SK-N-SH (cell line): ENCODE measurements around the gene TRIM44. TPM values are rescaled to one million over a fixed set of nuclear protein-coding genes. Genes with fewer than 3 reads are reported as not detected.

Source experiments
- CTCF ChIA-PET: fragments of 300-600, 350-600 bp; formaldehyde crosslinking; extraction: SDS; loops from one replicate; lab custom pipeline; 2021; lab: Yijun Ruan, JAX
- POLR2A ChIA-PET: fragments of 350-600 bp; sonication (Branson Sonifier 250); formaldehyde crosslinking; extraction: SDS; loops from one replicate; lab custom pipeline; 2020; ENCODE audit warnings: antibody characterized with exemption, inconsistent platforms; lab: Yijun Ruan, JAX
- DNase-seq: peaks from one replicate; pipeline ENCODE4 v3.0.0; 2012
- H2AFZ ChIP-seq: fragments of 200-600 bp; sonication (generic); 2 replicates; pipeline ENCODE4 v1.8.1; 2016; ENCODE audit warnings: antibody characterized with exemption, mild to moderate bottlenecking, low read depth
- H3F3A ChIP-seq: fragments of 200-600 bp; sonication (generic); replicated peaks from 2 replicates; pipeline ENCODE3; 2016; ENCODE audit warnings: antibody characterized with exemption, mild to moderate bottlenecking; ENCODE audit not compliant: insufficient read depth
- H3K27ac ChIP-seq, 2 experiments: fragments of 200-500 bp in 1 of 2; fragments of 200-600 bp in 1 of 2; sonication (Bioruptor generic) in 1 of 2; sonication (generic), shearing (Covaris generic) in 1 of 2; 2 replicates each; pipeline versions ENCODE4 v1.5.1 to v1.6.1; 2014 to 2016; ENCODE audit warnings: low read depth in 2 of 2, inconsistent platforms in 1 of 2, low read length in 1 of 2, mild to moderate bottlenecking in 1 of 2, mixed read lengths in 1 of 2
- H3K27me3 ChIP-seq: fragments of 200-600 bp; sonication (generic), shearing (Covaris generic); 2 replicates; pipeline ENCODE4 v1.6.1; 2016; ENCODE audit warnings: mixed run types; ENCODE audit not compliant: insufficient read depth
- H3K36me3 ChIP-seq, 2 experiments: fragments of 200-500 bp in 1 of 2; fragments of 200-600 bp in 1 of 2; sonication (Bioruptor generic) in 1 of 2; sonication (generic) in 1 of 2; replicated peaks in 1 of 2; 2 replicates each; pipeline versions ENCODE3 to v1.5.1; 2014 to 2016; ENCODE audit warnings: low read length in 1 of 2, mild to moderate bottlenecking in 1 of 2; ENCODE audit not compliant: insufficient read depth in 2 of 2, control insufficient read depth in 1 of 2
- H3K4me1 ChIP-seq, 2 experiments: fragments of 200-500 bp in 1 of 2; fragments of 200-600 bp in 1 of 2; sonication (Bioruptor generic) in 1 of 2; sonication (generic), shearing (Covaris generic) in 1 of 2; 2 replicates each; pipeline versions ENCODE4 v1.5.1 to v1.6.1; 2014 to 2016; ENCODE audit warnings: low read depth in 1 of 2, low read length in 1 of 2, mixed run types in 1 of 2; ENCODE audit not compliant: insufficient read depth in 2 of 2, control insufficient read depth in 1 of 2
- H3K4me2 ChIP-seq: fragments of 200-600 bp; sonication (generic), shearing (Covaris generic); 2 replicates; pipeline ENCODE4 v1.6.1; 2017; ENCODE audit warnings: mixed run types
- H3K4me3 ChIP-seq, 2 experiments: fragments of 200-500 bp in 1 of 2; fragments of 200-600 bp in 1 of 2; sonication (Bioruptor generic) in 1 of 2; sonication (generic), shearing (Covaris generic) in 1 of 2; 2 replicates each; pipeline versions ENCODE4 v1.5.1 to v1.8.1; 2014 to 2016; ENCODE audit warnings: low read depth in 2 of 2, inconsistent platforms in 1 of 2, low read length in 1 of 2, mild to moderate bottlenecking in 1 of 2, mixed read lengths in 1 of 2, moderate library complexity in 1 of 2
- H3K79me2 ChIP-seq: fragments of 200-600 bp; sonication (generic); 2 replicates; pipeline ENCODE4 v1.8.1; 2017; ENCODE audit warnings: mild to moderate bottlenecking; ENCODE audit not compliant: insufficient read depth
- H3K9ac ChIP-seq: fragments of 200-600 bp; sonication (generic); 2 replicates; pipeline ENCODE4 v1.6.1; 2017; ENCODE audit warnings: mixed run types
- H3K9me2 ChIP-seq: fragments of 200-600 bp; sonication (generic); 2 replicates; pipeline ENCODE4 v1.6.1; 2017; ENCODE audit warnings: mixed run types
- H3K9me3 ChIP-seq: fragments of 200-600 bp; sonication (generic); 2 replicates; pipeline ENCODE4 v1.6.1; 2017; ENCODE audit warnings: mixed run types, mild to moderate bottlenecking, moderate library complexity
- H4K20me1 ChIP-seq: fragments of 200-600 bp; sonication (generic); 2 replicates; pipeline ENCODE4 v1.6.1; 2017; ENCODE audit warnings: mild to moderate bottlenecking, mixed run types; ENCODE audit not compliant: insufficient read depth
- ELF1 ChIP-seq: IDR thresholded peaks from 2 replicates; pipeline ENCODE4 v1.4.0; 2012
- FOXM1 ChIP-seq: IDR thresholded peaks from 2 replicates; pipeline ENCODE4 v1.4.0; 2012; ENCODE audit warnings: low read depth, mild to moderate bottlenecking
- JUND ChIP-seq: IDR thresholded peaks from 2 replicates; pipeline ENCODE4 v1.4.0; 2012
- NFIC ChIP-seq: IDR thresholded peaks from 2 replicates; pipeline ENCODE4 v1.4.0; 2012; ENCODE audit warnings: borderline replicate concordance
- NRF1 ChIP-seq: IDR thresholded peaks from 2 replicates; pipeline ENCODE4 v1.6.1; 2012; ENCODE audit warnings: low read depth, mild to moderate bottlenecking, low read length
- PBX3 ChIP-seq: IDR thresholded peaks from 2 replicates; pipeline ENCODE4; 2012
- POLR2AphosphoS5 ChIP-seq: IDR thresholded peaks from 2 replicates; pipeline ENCODE4 v1.6.1; 2012; ENCODE audit warnings: low read depth, low read length
- RXRA ChIP-seq: IDR thresholded peaks from 2 replicates; pipeline ENCODE4 v1.4.0; 2012; ENCODE audit warnings: low read depth, mild to moderate bottlenecking, borderline replicate concordance
- TAF1 ChIP-seq: IDR thresholded peaks from 2 replicates; pipeline ENCODE4 v1.6.1; 2012; ENCODE audit warnings: low read depth, mild to moderate bottlenecking, low read length, moderate library complexity, borderline replicate concordance
- TCF12 ChIP-seq: IDR thresholded peaks from 2 replicates; pipeline ENCODE4 v1.4.0; 2012
- WGBS: methylation state at CpG from one replicate; pipeline ENCODE4 v1.1.6; 2017; ENCODE audit warnings: low lambda C conversion rate; 5-methylcytosine and 5-hydroxymethylcytosine counted together
- polyA plus RNA-seq, 3 experiments: library from polyadenylated mRNA; depleted of rRNA; stranded (reverse); fragments of >200 nt; gene quantifications; 2 replicates each; pipeline ENCODE4 v1.2.3, GENCODE V29; 2012
- TF ChIP-seq, protein P1 (sequence below): IDR thresholded peaks from 2 replicates; pipeline ENCODE4 v1.4.0; 2012; ENCODE audit warnings: low read depth, borderline replicate concordance
- TF ChIP-seq, protein P2 (sequence below): IDR thresholded peaks from 2 replicates; pipeline ENCODE4 v1.4.0; 2012; ENCODE audit warnings: low read depth, borderline replicate concordance
- TF ChIP-seq, protein P3 (sequence below): fragments of 150-350 bp; IDR thresholded peaks from 2 replicates; pipeline ENCODE4 v1.6.1; 2017; ENCODE audit warnings: antibody characterized with exemption, low read length, low read depth, borderline replicate concordance
- TF ChIP-seq, protein P4 (sequence below): fragments of 200-600 bp; sonication (generic); IDR thresholded peaks from 2 replicates; pipeline ENCODE4 v1.6.1; 2017; ENCODE audit warnings: antibody characterized with exemption, mild to moderate bottlenecking, moderate library complexity

The TRIM44 gene
- polyA plus RNA-seq, 1 of the 3 experiments (the other 2 are of a cell fraction) = 34.1 TPM

DNA sequence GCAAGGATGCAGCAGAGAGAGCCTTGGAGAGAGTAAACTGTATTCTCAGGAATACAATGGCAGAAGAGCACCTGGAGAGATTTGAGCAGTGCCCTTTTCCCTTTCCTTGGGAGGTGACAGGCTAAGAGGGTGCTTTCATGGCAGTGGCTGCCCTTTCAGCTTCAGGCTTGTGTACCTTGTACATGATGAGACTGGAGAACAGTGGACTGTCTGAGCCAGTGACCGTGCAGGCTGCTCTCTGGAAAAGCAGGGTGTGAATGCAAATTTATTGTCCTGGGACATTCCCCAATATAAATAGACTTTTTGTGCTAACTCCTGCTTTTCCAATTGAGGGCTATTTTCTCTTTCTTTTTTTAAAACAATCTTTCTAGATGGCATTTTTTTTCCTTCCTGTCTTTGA is 99.3 kb downstream of the TRIM44 start:
- TF ChIP-seq, protein P1, sequence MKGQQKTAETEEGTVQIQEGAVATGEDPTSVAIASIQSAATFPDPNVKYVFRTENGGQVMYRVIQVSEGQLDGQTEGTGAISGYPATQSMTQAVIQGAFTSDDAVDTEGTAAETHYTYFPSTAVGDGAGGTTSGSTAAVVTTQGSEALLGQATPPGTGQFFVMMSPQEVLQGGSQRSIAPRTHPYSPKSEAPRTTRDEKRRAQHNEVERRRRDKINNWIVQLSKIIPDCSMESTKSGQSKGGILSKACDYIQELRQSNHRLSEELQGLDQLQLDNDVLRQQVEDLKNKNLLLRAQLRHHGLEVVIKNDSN = no peak
- TF ChIP-seq RXRA (no peak), NRF1 (no peak), TCF12 (no peak), PBX3 (no peak), ELF1 (no peak), POLR2AphosphoS5 (no peak), JUND (no peak), NFIC (no peak), FOXM1 (no peak), TAF1 (no peak)
- TF ChIP-seq, protein P2, sequence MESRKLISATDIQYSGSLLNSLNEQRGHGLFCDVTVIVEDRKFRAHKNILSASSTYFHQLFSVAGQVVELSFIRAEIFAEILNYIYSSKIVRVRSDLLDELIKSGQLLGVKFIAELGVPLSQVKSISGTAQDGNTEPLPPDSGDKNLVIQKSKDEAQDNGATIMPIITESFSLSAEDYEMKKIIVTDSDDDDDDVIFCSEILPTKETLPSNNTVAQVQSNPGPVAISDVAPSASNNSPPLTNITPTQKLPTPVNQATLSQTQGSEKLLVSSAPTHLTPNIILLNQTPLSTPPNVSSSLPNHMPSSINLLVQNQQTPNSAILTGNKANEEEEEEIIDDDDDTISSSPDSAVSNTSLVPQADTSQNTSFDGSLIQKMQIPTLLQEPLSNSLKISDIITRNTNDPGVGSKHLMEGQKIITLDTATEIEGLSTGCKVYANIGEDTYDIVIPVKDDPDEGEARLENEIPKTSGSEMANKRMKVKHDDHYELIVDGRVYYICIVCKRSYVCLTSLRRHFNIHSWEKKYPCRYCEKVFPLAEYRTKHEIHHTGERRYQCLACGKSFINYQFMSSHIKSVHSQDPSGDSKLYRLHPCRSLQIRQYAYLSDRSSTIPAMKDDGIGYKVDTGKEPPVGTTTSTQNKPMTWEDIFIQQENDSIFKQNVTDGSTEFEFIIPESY = no peak
- TF ChIP-seq, protein P3, sequence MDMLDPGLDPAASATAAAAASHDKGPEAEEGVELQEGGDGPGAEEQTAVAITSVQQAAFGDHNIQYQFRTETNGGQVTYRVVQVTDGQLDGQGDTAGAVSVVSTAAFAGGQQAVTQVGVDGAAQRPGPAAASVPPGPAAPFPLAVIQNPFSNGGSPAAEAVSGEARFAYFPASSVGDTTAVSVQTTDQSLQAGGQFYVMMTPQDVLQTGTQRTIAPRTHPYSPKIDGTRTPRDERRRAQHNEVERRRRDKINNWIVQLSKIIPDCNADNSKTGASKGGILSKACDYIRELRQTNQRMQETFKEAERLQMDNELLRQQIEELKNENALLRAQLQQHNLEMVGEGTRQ = no peak
- TF ChIP-seq, protein P4, sequence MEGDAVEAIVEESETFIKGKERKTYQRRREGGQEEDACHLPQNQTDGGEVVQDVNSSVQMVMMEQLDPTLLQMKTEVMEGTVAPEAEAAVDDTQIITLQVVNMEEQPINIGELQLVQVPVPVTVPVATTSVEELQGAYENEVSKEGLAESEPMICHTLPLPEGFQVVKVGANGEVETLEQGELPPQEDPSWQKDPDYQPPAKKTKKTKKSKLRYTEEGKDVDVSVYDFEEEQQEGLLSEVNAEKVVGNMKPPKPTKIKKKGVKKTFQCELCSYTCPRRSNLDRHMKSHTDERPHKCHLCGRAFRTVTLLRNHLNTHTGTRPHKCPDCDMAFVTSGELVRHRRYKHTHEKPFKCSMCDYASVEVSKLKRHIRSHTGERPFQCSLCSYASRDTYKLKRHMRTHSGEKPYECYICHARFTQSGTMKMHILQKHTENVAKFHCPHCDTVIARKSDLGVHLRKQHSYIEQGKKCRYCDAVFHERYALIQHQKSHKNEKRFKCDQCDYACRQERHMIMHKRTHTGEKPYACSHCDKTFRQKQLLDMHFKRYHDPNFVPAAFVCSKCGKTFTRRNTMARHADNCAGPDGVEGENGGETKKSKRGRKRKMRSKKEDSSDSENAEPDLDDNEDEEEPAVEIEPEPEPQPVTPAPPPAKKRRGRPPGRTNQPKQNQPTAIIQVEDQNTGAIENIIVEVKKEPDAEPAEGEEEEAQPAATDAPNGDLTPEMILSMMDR = no peak
- no peaks in the 10 kb centered on the region for H3K36me3 ChIP-seq
- H3K4me1 ChIP-seq = peaks cover 2 to 5% of the 10 kb centered on the region in 2 experiments; a peak in 1 of 4 replicates
- no peak overlapping the region for H3K27ac ChIP-seq
- WGBS = 100% methylated on average over 1 of the region's 1 CpG
- no peaks in the 10 kb centered on the region for H3K9me3 ChIP-seq
- ChIA-PET POLR2A (no interaction called here), CTCF (no interaction called here)
- H4K20me1 ChIP-seq = no peaks in the 10 kb centered on the region; the same call in 1 of the 2 replicates
- H3K4me2 ChIP-seq = no peak overlapping the region
- H3K27me3 ChIP-seq = no peaks in the 10 kb centered on the region
- no peak for DNase-seq
- no peaks in the 10 kb centered on the region for H3F3A ChIP-seq
- H3K4me3 ChIP-seq = no peak overlapping the region
- no peak overlapping the region for H2AFZ ChIP-seq
- H3K79me2 ChIP-seq = peaks cover 26% of the 10 kb centered on the region
- H3K9me2 ChIP-seq = no peaks in the 10 kb centered on the region
- no peak overlapping the region for H3K9ac ChIP-seq
